Adrenal gland (tissue), 5 donors: ENCODE results near the gene TIGD1.

Experiments
- CTCF ChIP-seq, 6 experiments: fragments of 450-650 bp in 4 of 6; fragments of 200-600 bp in 2 of 6; sonication (generic) in 1 of 6; IDR thresholded peaks; 1 replicate in 5 of 6; 2 replicates in 1 of 6; pipeline versions ENCODE4 v1.5.1 to v1.8.0; 2016 to 2021; ENCODE audit warnings: antibody characterized with exemption in 6 of 6, mild to moderate bottlenecking in 2 of 6, moderate library complexity in 1 of 6
- POLR2A ChIP-seq, 2 donors: fragments of 450-650 bp; IDR thresholded peaks; one replicate each; pipeline ENCODE4 v1.6.1; 2017; ENCODE audit warnings: antibody characterized with exemption in 2 of 2, mild to moderate bottlenecking in 2 of 2, moderate library complexity in 1 of 2
- donor health status: DM: no; HTN: no; CAD: no.

DNA sequence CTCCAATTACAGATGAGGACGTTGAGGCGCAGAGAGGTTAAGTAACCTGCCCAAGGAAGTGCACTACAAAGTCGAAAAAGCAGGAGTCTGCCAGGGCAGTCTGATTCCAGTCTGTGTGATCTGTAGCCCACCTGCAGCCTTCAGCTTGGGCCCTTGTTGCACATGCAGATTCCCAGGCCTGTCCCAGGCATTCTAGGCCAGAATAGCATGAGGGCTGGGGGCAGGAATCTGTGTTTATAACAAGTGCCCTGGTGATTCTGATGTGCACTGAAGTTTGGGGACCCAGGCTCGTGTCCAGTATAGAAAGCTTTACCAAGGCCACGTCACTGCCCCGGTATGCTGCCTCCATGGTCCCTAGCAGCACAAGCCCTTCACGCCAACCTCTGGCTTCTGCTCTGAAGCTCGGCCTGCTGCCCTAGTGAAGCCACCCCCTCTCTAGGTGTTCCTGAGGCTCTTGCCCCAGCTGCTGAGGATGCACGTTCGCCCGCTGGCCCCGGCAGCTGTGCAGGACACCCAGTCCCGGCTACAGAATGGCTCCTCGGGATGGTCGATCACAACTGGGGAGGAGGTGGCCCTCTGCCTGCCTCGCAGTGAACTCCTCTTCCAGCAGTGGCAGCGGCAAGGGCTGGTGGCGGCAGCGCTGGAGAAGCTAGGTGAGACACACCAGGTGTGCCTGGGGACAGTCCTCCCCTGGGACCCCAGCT lies 6.3 kb downstream of the TIGD1 start:
- TF ChIP-seq CTCF (IDR thresholded peaks at IDR 0.05) (no peak), POLR2A (IDR thresholded peaks at IDR 0.05) (no peak)
